HG03565 (cell line): ENCODE measurements around the gene BMP2K.
A peak's percentile ranks its signal among the peaks of the same experiment; 100 is the strongest.
"Not testable (repeated sequence)": the region's sequence is repeated elsewhere in the genome, so short reads cannot be mapped to it uniquely, and the experiment has no call there.

Experiments
- ATAC-seq: cut with Tn5 transposase; IDR thresholded peaks from one replicate; pipeline ENCODE4 v1.9.1; 2021; ENCODE audit warnings: mild to moderate bottlenecking, moderate library complexity; ENCODE audit not compliant: unreplicated experiment

BMP2K gene

DNA sequence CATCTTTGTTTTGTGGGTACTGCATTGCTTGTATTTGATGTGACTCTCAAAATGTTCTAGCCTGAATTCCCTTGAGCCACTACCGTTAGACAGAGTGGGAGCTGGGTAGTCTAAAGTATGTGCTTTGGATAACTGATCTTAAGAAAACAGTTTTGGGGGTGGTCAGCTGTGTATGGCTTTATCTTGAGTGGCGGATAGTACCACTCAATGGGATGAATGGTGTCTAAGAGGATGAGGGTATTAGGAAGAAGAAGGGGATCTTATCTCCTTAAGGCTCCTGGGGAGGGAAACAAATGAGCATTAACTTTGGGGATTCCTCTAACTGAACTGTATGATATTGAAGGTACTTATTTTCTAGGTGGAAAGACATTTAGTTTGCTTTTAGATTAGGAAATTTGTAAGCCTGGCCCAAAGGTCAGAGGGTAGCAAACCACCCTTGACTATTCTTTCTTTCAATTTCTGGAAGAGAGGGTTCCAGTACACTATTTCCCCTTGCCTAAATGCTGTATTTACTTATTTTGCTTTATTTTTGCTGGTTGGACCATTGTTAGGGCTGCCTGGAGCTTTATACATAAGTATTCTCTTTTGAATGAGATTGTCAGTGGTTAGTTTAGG is 11.3 kb downstream of the BMP2K start:
- no peak for ATAC-seq

DNA sequence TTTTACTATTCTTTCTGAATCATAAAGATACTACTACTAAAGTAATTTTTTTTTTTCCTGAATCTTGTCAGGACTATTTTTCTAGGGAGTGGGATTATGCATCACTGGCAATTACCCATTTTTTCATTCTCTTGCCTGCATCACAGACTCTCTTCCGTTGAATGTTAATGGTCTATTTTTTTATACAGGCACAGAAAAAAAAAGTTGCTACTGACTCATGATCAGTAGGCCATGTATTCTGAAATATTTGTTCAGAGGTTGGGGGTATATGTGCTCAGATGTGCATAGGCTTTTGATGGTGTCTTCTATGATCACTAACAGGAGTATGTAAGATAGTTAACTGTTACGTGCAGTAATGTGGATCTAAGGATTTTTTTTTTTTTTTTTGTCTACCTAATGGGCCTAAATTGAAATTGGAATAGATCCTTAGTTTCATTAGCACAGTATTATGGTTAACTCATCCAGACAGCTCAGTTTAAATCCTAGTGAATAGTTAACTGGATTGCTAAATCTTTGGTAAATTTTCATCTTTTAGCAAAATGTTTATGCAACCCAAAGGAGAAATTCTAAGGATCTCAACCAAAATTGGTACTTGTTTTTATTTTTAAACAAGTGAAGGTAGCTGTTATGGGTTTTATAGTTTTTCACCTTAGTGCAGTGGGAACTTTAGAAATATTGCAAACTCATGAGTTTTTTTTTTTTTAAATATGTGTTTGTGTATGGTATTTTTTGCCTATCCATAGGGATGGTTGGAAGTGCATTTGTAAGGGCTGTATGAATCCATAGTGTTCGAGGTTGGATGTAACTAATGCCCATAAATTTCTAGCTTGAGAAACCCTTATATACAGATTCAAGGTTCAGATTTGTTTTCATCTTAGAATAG is 12.1 kb downstream of the BMP2K start:
- ATAC-seq: no peak

DNA sequence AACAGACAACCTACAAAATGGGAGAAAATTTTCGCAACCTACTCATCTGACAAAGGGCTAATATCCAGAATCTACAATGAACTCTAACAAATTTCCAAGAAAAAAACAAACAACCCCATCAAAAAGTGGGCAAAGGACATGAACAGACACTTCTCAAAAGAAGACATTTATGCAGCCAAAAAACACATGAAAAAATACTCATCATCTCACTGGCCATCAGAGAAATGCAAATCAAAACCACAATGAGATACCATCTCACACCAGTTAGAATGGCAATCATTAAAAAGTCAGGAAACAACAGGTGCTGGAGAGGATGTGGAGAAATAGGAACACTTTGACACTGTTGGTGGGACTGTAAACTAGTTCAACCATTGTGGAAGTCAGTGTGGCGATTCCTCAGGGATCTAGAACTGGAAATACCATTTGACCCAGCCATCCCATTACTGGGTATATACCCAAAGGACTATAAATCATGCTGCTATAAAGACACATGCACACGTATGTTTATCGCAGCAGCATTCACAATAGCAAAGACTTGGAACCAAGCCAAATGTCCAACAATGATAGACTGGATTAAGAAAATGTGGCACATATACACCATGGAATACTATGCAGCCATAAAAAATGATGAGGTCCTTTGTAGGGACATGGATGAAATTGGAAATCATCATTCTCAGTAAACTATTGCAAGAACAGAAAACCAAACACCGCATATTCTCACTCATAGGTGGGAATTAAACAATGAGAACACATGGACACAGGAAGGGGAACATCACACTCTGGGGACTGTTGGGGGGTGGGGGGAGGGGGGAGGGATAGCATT is 19.7 kb downstream of the BMP2K start:
- ATAC-seq: not testable (repeated sequence)

DNA sequence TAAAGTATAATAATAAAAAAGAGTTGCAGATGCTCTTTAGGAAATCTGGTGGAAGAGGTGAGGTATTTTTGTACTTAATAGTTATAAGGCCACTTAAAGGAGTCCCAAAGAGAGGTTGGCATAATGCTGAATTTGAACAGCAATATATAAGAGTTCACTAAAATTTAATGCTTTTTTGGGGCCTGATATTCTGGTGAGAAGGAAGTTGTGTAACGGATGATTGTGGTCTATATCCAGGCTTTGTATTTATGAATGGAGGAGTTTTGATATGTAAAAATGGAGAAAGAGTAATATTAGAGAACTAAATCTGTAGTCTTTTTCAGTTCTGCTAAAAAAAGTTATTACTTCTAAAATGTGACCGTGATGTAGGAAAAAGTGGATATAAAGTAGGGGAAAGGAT is 20.4 kb downstream of the BMP2K start:
- ATAC-seq: no peak

DNA sequence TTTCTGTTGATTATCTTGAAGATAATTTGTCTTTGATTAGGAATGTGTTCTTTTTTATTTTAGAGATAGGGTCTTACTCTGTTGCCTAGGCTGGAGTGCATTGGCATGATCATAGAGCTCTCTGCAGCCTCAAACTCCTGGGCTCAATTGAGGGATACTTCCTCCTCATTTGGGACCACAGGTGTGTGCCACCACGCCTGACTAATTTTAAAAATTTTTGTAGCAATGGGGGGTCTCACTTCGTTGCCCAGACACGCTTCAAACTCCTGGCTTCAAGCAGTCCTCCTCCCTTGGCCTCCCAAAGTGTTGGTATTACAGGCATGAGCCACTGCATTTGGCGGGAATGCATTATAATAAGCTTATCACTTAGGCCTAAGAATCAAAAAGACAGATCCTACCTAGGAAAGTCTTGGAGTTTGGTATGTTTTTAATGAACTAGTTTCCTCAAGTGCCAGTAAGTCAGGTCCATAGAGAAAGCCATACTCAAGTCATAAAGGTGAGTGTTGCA is 21.7 kb downstream of the BMP2K start:
- no peak for ATAC-seq

DNA sequence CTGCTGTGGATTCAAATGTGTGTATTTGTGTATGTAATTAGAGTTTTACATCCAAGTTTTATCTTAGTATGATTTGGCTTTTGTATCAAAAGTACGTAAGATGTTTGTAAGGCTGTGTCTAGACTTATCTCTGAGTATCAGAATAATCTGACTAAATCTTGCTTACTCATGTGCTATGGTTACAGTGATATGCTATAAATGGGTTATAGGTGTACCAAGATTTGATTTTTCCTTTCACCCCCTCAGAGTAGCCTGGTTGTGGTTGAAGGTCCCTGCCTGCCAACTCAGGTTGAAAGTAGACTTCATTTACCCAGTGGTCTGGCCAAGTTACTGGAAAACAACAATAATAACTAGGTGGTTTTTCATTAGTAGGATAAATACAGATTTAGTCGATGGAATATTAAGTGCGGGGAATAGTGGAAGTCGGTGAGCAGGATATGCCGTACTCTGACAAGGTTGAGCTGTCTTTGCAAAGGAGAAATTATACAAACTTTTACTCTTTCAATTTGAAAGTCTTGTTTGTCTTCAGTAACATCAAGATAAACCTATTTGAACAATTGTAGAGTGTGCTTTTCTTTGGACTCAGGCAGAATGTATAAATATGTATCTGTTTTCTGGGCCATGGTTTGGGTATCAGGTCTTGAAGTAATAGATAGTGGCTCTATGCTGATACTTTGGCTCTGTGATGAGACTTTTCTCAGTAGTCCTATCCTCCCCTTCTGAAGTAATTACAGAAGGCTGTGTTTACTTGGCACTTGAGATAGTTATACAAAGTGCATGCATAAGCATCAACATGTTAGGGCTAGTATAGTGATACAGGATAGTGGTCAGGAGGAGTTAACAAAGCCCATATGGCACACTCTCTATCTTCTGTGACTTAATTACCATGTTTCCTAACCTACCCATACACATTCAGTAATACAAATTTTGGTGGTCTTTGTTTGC is 23.7 kb downstream of the BMP2K start:
- peak; percentile 58 for ATAC-seq

DNA sequence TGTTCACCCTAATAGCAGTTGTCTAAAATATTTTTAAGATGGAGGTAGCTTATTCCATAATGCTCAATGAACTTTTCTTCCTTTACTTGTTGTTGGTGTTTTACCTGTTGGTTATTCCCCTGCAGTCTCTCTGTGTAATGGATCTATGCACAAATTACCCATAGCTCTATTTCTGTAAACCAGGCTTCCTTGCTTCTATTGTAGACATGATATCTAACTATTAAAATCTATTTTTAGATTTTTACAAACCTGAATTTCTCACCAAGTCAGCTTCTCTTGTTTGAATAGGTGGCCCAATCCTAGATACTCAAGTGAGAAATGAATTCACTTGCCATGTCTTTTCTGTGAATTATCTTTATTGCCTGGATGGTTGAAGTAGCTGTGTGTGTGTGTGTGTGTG is 24.8 kb downstream of the BMP2K start:
- no peak for ATAC-seq

DNA sequence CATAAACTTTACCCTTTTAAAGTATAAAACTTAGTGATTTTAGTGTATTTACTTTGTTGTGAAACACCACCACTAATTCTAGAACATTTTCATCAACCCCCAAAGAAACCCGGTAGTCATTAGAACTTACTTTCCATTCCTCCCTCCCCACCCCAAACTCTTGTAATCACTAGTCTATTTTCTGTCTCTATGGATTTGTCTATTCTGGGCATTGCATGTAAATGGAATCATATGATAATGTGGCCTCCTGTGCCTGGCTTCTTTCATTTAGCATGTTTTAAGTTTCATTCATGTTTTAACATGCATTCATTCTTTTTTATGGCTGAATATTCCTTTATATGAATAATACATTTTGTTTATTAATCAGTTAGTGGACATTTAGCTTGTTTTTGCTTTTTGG is 27.8 kb downstream of the BMP2K start:
- no peak for ATAC-seq

DNA sequence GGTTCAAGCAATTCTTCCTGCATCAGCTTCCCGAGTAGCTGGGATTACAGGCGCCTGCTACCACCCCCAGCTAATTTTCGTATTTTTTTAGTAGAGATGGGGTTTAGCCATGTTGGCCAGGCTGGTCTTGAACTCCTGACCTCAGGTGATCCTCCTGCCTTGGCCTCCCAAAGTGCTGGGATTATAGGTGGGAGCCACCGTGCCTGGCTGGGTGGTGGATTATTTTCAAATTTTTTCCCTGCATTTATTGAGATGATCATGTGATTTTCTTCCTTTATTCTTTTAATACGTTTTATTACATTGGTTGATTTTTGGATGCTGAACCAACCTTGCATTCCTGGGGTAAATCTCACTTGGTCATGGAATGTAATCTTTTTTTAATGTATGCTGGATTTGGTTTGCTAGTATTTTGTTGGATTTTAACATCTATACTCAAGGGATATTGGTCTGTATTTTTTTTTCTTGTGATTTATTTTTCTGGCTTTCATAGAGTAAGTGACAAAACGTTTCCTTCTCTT is 30.9 kb downstream of the BMP2K start:
- ATAC-seq: no peak

DNA sequence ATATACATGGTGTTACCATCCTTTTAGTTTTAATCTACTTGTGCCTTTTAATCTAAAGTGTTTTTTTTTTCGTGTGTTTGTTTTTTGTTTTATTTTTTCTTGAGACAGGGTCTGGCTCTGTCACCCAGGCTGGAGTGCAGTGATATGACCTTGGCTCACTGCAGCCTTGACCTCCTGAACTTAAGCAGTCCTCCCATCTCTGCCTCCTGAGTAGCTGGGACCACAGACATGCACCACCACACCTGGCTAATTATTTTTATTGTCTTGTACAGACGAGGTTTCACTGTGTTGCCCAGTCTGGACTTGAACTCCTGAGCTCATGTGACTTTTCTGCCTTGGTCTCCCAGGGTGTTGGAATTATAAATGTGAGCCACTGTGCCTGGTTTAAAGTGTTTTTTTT is 33.1 kb downstream of the BMP2K start:
- no peak for ATAC-seq

DNA sequence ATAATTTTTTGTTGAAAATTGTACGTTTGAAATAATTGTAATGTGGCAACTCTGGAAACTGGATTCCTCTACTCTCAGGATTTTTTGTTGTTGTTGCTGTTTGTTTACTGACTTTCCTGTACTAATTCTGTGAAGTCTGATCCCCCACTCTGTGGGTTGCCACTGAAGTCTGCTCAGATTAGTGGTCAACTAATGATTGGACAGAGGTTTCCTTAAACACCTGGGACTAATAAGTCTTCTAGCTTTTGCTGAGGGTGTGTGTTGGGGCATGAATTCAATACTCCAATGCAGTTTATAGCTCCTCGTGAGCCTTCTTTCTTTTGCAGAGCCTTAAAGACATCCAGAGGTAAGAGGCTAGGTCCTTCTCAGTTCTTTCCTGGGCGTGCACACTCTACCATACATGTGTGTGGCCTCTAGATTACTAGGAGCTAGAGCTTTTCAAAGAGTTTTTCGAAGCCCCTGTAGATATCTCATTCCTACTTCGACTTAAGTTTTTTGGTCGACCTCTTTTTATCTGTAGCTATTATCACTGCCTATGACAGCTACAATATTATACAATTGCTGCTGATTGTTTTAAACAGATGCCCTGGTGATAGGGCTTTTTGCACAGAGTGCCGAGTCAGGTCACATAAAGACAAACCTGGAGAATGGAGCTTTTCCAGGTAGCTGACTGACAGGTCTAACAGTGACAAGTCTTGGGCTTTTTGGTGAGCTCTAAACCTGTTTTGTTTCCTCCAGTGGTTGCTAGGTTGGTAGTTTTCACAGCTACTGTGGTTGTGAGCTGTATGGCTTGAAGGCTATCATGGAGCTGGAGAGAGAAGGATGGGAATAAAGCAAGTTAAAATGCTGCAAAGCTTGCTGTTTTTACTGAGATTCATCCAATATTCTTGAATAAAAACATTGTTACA is 34.0 kb downstream of the BMP2K start:
- peak; percentile 45 for ATAC-seq

DNA sequence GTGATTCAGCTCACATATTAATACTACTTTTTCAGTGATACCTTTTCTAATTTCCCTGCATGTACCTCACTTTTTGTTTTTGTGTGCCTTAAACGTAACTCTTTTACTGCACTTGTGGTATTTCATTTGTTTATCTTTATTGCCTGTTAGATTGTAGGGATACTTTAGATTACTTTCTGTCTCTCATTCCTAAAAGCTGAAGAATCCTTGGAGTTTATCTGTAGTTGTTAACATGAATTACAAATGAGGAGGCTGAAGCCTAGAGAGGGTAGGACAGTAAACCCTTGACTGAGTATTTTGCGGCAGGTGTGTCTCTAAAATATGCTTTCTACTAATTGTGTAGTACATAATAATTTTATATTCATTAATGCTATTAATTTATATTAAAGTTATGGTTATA is 34.9 kb downstream of the BMP2K start:
- ATAC-seq: no peak

DNA sequence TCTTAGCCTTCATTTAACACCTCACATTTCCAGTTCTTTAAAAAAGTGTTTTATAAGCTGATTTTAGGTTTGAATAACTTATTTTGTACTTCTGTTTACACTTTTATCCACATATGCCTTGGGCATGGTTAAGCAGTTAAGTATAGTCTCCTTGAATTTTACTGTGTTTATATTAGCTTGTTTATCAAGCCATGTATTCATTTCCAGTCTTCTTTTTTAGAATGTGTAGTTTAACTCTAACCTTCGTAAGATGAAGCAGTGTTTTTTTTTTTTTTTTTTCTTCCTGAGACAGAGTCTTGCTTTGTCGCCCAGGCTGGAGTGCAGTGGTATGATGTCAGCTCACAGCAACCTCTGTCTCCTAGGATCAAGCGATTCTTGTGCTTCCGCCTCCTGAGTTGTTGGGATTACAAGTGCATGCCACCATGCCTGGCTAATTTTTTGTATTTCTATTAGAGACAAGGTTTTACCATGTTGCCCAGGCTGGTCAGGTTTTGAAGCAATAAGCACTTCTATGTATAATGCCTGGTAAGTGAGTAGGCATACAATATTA is 42.5 kb downstream of the BMP2K start:
- ATAC-seq: no peak

DNA sequence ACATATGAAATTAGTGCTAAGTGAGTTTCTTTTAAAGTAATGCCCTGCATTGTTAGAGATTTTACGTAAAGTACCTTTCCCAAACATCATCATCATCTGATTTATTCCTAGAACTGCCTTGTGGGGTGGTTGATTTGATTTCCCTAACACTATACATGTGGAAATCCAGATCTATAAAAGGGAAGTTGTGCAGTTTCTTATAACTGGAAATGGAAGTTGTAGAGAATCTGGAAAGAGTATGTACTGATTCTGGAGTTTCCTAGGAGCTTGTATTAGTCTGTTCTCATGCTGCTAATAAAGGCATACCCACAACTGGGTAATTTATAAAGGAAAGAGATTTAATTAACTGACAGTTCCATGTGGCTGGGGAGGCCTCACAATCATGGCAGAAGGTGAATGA is 47.9 kb downstream of the BMP2K start:
- ATAC-seq: no peak

DNA sequence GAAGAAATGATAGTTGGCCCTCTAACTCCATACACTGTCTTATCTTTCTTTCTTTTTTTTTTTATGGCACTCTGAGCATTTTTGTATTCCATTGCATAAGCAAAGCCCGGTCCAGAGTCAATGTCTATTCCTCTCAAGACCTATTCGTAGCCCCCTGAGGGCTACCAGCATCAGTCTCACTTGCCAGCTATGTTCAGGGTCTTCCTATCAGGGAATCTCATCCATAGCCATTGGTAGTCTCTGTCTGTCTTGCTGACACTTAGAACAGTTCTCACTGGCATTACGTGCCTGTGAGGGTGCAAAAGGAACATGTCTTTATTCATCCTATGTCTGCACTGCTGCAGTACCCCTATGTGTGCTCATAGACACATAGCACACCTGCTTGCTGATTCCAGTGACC is 51.0 kb downstream of the BMP2K start:
- no peak for ATAC-seq

DNA sequence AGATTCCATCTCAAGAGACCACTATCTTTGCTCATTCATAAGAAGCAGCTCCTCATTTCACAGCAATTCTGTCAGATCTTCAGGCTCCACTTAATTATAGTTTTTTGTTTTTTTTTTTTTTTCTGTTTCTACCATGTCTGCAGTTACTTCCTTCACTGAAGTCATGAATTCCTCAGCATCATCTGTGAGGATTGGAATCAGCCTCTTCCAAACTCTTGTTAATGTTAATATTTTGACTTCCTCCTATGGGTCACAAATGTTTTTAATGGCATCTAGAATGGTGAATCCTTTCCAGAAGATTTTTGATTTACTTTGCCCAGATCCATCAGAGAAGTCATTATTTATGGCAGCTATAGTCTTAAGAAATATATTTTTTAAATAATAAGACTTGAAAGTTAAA is 53.1 kb downstream of the BMP2K start:
- no peak for ATAC-seq

DNA sequence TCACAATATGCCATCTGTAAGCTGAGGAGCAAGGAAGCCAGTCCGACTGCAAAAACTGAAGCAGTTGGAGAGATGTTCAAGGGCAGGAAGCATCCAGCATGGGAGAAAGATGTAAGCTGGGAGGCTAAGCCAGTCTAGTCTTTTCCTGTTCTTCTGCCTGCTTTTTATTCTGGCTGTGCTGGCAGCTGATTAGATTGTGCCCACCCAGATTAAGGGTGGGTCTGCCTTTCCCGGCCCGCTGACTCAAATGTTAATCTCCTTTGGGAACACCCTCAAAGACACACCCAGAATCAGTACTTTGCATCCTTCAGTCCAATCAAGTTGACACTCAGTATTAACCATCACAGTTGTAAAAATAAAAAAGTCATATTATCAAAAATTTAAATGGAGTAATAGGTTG is 63.5 kb downstream of the BMP2K start:
- not testable (repeated sequence) for ATAC-seq

DNA sequence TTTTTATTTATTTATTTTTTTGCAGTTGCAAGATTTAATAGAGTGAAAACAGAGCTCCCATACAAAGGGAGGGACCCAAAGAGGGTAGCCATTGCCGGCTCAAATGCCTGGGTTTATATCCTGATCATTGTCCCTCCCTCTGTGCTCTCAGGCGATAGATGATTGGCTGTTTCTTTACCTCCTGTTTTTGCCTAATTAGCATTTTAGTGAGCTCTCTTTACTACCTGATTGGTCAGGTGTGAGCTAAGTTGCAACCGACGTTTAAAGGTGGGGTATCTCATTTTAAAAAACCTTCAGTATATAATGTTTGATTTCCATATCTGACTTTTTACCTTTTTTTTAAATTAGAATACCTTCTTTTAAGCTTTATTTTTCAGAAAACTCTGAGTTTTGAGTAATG is 64.1 kb downstream of the BMP2K start:
- not testable (repeated sequence) for ATAC-seq

DNA sequence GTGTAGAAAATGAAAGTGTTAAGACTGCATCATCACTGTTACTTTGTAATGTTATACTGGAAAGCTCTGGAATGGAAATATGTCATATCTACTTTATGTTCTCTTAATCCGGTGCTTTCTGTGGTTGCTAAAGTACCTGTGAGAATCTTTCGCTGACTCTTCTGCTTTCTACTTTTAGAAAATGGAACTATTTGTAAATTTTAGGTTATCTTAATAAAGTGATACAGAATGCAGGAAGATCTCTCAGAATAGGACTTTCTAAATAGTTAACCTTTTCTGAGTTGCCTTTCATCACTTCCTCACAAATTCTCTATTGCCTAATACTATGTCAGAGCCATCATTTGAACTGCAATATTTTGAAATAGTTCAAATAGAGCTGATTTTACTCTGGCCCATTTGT is 69.3 kb downstream of the BMP2K start:
- peak; percentile 68 for ATAC-seq
